Right cardiac atrium (tissue), 5 donors: ENCODE data around the gene FBH1. TPM values are rescaled to one million over a fixed set of nuclear protein-coding genes. Genes with fewer than 3 reads are reported as not detected.

Experiments
- ATAC-seq, 2 donors: fragments of 200-7000 bp; cut with Tn5 transposase; one replicate each; pipeline versions ENCODE4 v1.8.0 to v1.9.1; 2020; ENCODE audit warnings: moderate library complexity in 2 of 2, mild to moderate bottlenecking in 1 of 2
- DNase-seq, 3 donors: peaks; one replicate each; pipeline ENCODE4 v3.0.0-alpha.2; 2020
- H3K27ac ChIP-seq: one replicate; pipeline ENCODE4 v1.5.1; 2013; ENCODE audit warnings: mild to moderate bottlenecking, low read length, control low read depth, moderate library complexity
- H3K27me3 ChIP-seq: one replicate; pipeline ENCODE4 v1.6.1; 2013; ENCODE audit not compliant: control insufficient read depth, insufficient read depth
- H3K4me1 ChIP-seq: one replicate; pipeline ENCODE4 v1.6.1; 2013; ENCODE audit warnings: low read length; ENCODE audit not compliant: control insufficient read depth, insufficient read depth
- H3K4me3 ChIP-seq: one replicate; pipeline ENCODE4 v1.5.1; 2013; ENCODE audit warnings: low read length, control low read depth
- H3K9me3 ChIP-seq: one replicate; pipeline ENCODE4 v1.6.1; 2013; ENCODE audit warnings: low read length; ENCODE audit not compliant: control insufficient read depth
- WGBS: extraction: QIAGEN DNeasy Blood & Tissue Kit; methylation state at CpG from one replicate; pipeline ENCODE4 v1.1.7; 2013; 5-methylcytosine and 5-hydroxymethylcytosine counted together
- intact Hi-C, 4 donors: fragments of 100-400 bp; cut with DNase I; formaldehyde crosslinking; loops; one replicate each; pipeline versions ENCODE4 v1.11.0 to v1.14.0; 2022 to 2023
- polyA plus RNA-seq: library from polyadenylated mRNA; stranded (reverse); fragments of 200-250 nt; gene quantifications from one replicate; pipeline ENCODE4 v1.2.3, GENCODE V29; 2013
- total RNA-seq, 4 donors: library from RNA; stranded (reverse); fragmentation: NEBNext Ultra II Directional; extraction: Animal tissue kit (Norgen Biotek cat#: 25700); gene quantifications; one replicate each; pipeline ENCODE4 v1.2.1, GENCODE V29; 2021
- donor health status: healthy with polysubstance abuse.
- donor health status: DM: no; HTN: yes; CAD: no.
- donor health status: DM: no; HTN: no; CAD: no.
- donor health status: DM: no; HTN: yes; CAD: no; lungs with severe emphysema.
- donor health status: DM: yes; HTN: yes; CAD: no.

The FBH1 gene
- total and polyA plus RNA-seq, 5 donors: 49.3 to 82.1 (median 76.0) TPM

GRCh38 chr10:5919568-5919967, 29.5 kb downstream of the FBH1 start:
- Histone ChIP-seq H3K4me3 (no peak overlapping the region), H3K27me3 (no peaks in the 10 kb centered on the region), H3K4me1 (no peaks in the 10 kb centered on the region), H3K27ac (no peak overlapping the region), H3K9me3 (no peaks in the 10 kb centered on the region)
- intact Hi-C loops: no loop called here
- DNase-seq: no peak
- 94% methylated on average over 7 of the region's 7 CpGs for WGBS
- ATAC-seq: no peak

GRCh38 chr10:5921746-5922145, 31.7 kb downstream of the FBH1 start:
- 89% methylated on average over 5 of the region's 5 CpGs for WGBS
- H3K4me3 ChIP-seq: no peak overlapping the region
- intact Hi-C loops: no loop called here

GRCh38 chr10:5924889-5925288, 34.8 kb downstream of the FBH1 start:
- Histone ChIP-seq H3K27me3 (no peaks in the 10 kb centered on the region), H3K4me1 (no peaks in the 10 kb centered on the region), H3K27ac (no peak overlapping the region), H3K9me3 (no peaks in the 10 kb centered on the region), H3K4me3 (no peak overlapping the region)
- 83% methylated on average over 10 of the region's 10 CpGs for WGBS
- DNase-seq: peak in 1 of 3 donors; percentile 67
- peak in 1 of 2 donors; percentile 39 for ATAC-seq
- intact Hi-C loops: no loop called here

More at GRCh38 chr10:5921746-5922145, 31.7 kb downstream of the FBH1 start:
- Histone ChIP-seq H3K27ac (no peak overlapping the region), H3K9me3 (no peaks in the 10 kb centered on the region), H3K27me3 (no peaks in the 10 kb centered on the region), H3K4me1 (no peaks in the 10 kb centered on the region)
- ATAC-seq: no peak
- no peak for DNase-seq

- WGBS: 75% methylated on average over 8 of the region's 8 CpGs
- ATAC-seq (no peak), DNase-seq (no peak)
- no peaks in the 10 kb centered on the region for H3K9me3 ChIP-seq
- H3K27ac ChIP-seq: no peak overlapping the region
- H3K4me1 ChIP-seq: no peaks in the 10 kb centered on the region
- no peak overlapping the region for H3K4me3 ChIP-seq
- H3K27me3 ChIP-seq: no peaks in the 10 kb centered on the region
- intact Hi-C loops: no loop called here
These were observed 37.3 kb downstream of the FBH1 start for GRCh38 chr10:5927306-5927705.

GRCh38 chr10:5929442-5929841, 39.4 kb downstream of the FBH1 start:
- Histone ChIP-seq H3K4me1 (no peaks in the 10 kb centered on the region), H3K27ac (no peak overlapping the region), H3K9me3 (no peaks in the 10 kb centered on the region), H3K4me3 (no peak overlapping the region), H3K27me3 (no peaks in the 10 kb centered on the region)
- 73% methylated on average over 8 of the region's 8 CpGs for WGBS
- DNase-seq: no peak
- intact Hi-C loops: no loop called here
- ATAC-seq: no peak

GRCh38 chr10:5930272-5930671, 40.2 kb downstream of the FBH1 start:
- Histone ChIP-seq H3K9me3 (no peaks in the 10 kb centered on the region), H3K4me3 (no peak overlapping the region), H3K27me3 (no peaks in the 10 kb centered on the region), H3K4me1 (no peaks in the 10 kb centered on the region), H3K27ac (no peak overlapping the region)
- DNase-seq (no peak), ATAC-seq (no peak)
- WGBS: 87% methylated on average over 11 of the region's 11 CpGs
- intact Hi-C loops: no loop called here

GRCh38 chr10:5932345-5932744, 42.3 kb downstream of the FBH1 start:
- intact Hi-C loops: no loop called here
- ATAC-seq (no peak), DNase-seq (no peak)
- 69% methylated on average over 5 of the region's 5 CpGs for WGBS
- Histone ChIP-seq H3K27me3 (no peaks in the 10 kb centered on the region), H3K9me3 (no peaks in the 10 kb centered on the region), H3K4me1 (peaks cover 2% of the 10 kb centered on the region), H3K27ac (no peak overlapping the region), H3K4me3 (no peak overlapping the region)

- Histone ChIP-seq H3K27me3 (no peaks in the 10 kb centered on the region), H3K27ac (no peak overlapping the region), H3K9me3 (no peaks in the 10 kb centered on the region), H3K4me3 (no peak overlapping the region), H3K4me1 (peaks cover 2% of the 10 kb centered on the region)
- no peak for DNase-seq
- WGBS: 69% methylated on average over 14 of the region's 14 CpGs
- no peak for ATAC-seq
- intact Hi-C loops: no loop called here
These were observed 44.0 kb downstream of the FBH1 start for GRCh38 chr10:5933909-5934546.

- H3K9me3 ChIP-seq: no peaks in the 10 kb centered on the region
- DNase-seq: no peak
- peaks cover 2% of the 10 kb centered on the region for H3K4me1 ChIP-seq
- H3K4me3 ChIP-seq: no peak overlapping the region
- H3K27ac ChIP-seq: no peak overlapping the region
- WGBS: 75% methylated on average over 10 of the region's 10 CpGs
- ATAC-seq: peak in 1 of 2 donors; percentile 25
- intact Hi-C loops: no loop called here
- H3K27me3 ChIP-seq: no peaks in the 10 kb centered on the region
These were observed 45.6 kb downstream of the FBH1 start for GRCh38 chr10:5935628-5936027.

- Histone ChIP-seq H3K27ac (no peak overlapping the region), H3K4me1 (peaks cover 2% of the 10 kb centered on the region), H3K27me3 (no peaks in the 10 kb centered on the region), H3K4me3 (no peak overlapping the region), H3K9me3 (no peaks in the 10 kb centered on the region)
- WGBS: 95% methylated on average over 18 of the region's 18 CpGs
- no peak for ATAC-seq
- intact Hi-C loops: no loop called here
- DNase-seq: no peak
These were observed 47.0 kb downstream of the FBH1 start for GRCh38 chr10:5937016-5937415.

GRCh38 chr10:5938291-5938690, 48.2 kb downstream of the FBH1 start:
- ATAC-seq (no peak), DNase-seq (no peak)
- H3K27me3 ChIP-seq: no peaks in the 10 kb centered on the region
- 89% methylated on average over 12 of the region's 12 CpGs for WGBS
- H3K9me3 ChIP-seq: no peaks in the 10 kb centered on the region
- H3K4me3 ChIP-seq: no peak overlapping the region
- H3K4me1 ChIP-seq: peaks cover 2% of the 10 kb centered on the region
- intact Hi-C loops: no loop called here
- no peak overlapping the region for H3K27ac ChIP-seq

- H3K9me3 ChIP-seq: no peaks in the 10 kb centered on the region
- DNase-seq (no peak), ATAC-seq (no peak)
- 71% methylated on average over 6 of the region's 6 CpGs for WGBS
- no peak overlapping the region for H3K27ac ChIP-seq
- H3K27me3 ChIP-seq: no peaks in the 10 kb centered on the region
- H3K4me1 ChIP-seq: peaks cover 4% of the 10 kb centered on the region
- H3K4me3 ChIP-seq: no peak overlapping the region
- intact Hi-C loops: loop anchor here in 1 of 4 donors (10.0 kb wide), 1 partner anchor 74 kb away; no protein-coding TSS in a partner anchor
These were observed 50.8 kb downstream of the FBH1 start for GRCh38 chr10:5940807-5941218.
